Psoas muscle (tissue), 8 donors: Measurements from ENCODE around the gene CHST8. TPM values are rescaled to one million over a fixed set of nuclear protein-coding genes. Genes with fewer than 3 reads are reported as not detected.

ENCODE experiments used
- ATAC-seq, 4 donors: fragments of 200-7000 bp; cut with Tn5 transposase; one replicate each; pipeline ENCODE4 v1.9.1; 2020; ENCODE audit warnings: moderate library complexity in 3 of 4, mild to moderate bottlenecking in 2 of 4
- DNase-seq, 2 donors: peaks; one replicate each; pipeline ENCODE4 v3.0.0-alpha.2; 2020
- H3K27ac ChIP-seq: fragments of 200-600 bp; one replicate; pipeline ENCODE4 v1.8.0; 2022
- H3K27me3 ChIP-seq, 3 donors: fragments of 200-600 bp in 1 of 3; one replicate each; pipeline versions ENCODE4 v1.6.1 to v1.8.0; 2013 to 2022; ENCODE audit warnings: low read length in 2 of 3, mild to moderate bottlenecking in 2 of 3, moderate library complexity in 1 of 3; ENCODE audit not compliant: insufficient read depth in 3 of 3
- H3K36me3 ChIP-seq, 2 donors: fragments of 200-600 bp in 1 of 2; one replicate each; pipeline versions ENCODE4 v1.6.1 to v1.8.0; 2013 to 2022; ENCODE audit warnings: low read depth in 1 of 2, mild to moderate bottlenecking in 1 of 2, moderate library complexity in 1 of 2; ENCODE audit not compliant: insufficient read depth in 1 of 2
- H3K4me1 ChIP-seq: fragments of 200-600 bp; one replicate; pipeline ENCODE4 v1.8.0; 2022
- H3K4me3 ChIP-seq: fragments of 200-600 bp; one replicate; pipeline ENCODE4 v1.8.0; 2022; ENCODE audit warnings: mild to moderate bottlenecking
- H3K9me3 ChIP-seq: fragments of 200-600 bp; one replicate; pipeline ENCODE4 v1.8.0; 2022
- WGBS, 3 donors: extraction: QIAGEN DNeasy Blood & Tissue Kit; methylation state at CpG; one replicate each; pipeline versions ENCODE4 v1.1.6 to v1.1.7; 2013; 5-methylcytosine and 5-hydroxymethylcytosine counted together
- intact Hi-C, 2 donors: fragments of 100-400 bp; cut with DNase I; formaldehyde crosslinking; loops; one replicate each; pipeline versions ENCODE4 v1.11.0 to v1.14.2; 2022
- polyA plus RNA-seq, 3 donors: library from polyadenylated mRNA; stranded (reverse); fragments of 200-250 nt; gene quantifications; one replicate each; pipeline ENCODE4 v1.2.3, GENCODE V29; 2013
- total RNA-seq, 4 donors: library from RNA; stranded (reverse); fragmentation: NEBNext Ultra II Directional in 2 of 4; extraction: Animal tissue kit (Norgen Biotek cat#: 25700) in 2 of 4; gene quantifications; one replicate each; pipeline versions ENCODE4 v1.2.1 to v1.2.4, GENCODE V29; 2021 to 2023
- TF ChIP-seq, protein P1 (sequence below): fragments of 200-600 bp; IDR thresholded peaks from one replicate; pipeline ENCODE4 v1.8.0; 2022; ENCODE audit warnings: antibody characterized with exemption
- donor health status: healthy with polysubstance abuse.
- donor health status: DM: no; HTN: no; CAD: no; lungs with moderate emphysema.
- donor health status: Bipolar disorder and iron deficiency.
- donor health status: healthy.
- donor health status: DM: yes; HTN: yes; CAD: no.
- donor health status: DM: no; HTN: no; CAD: no.
- donor health status: DM: no; HTN: no; CAD: no.
- donor health status: DM: yes; HTN: yes; CAD: no.

CHST8 gene
- total and polyA plus RNA-seq, 7 donors, result 0.05 to 0.60 (median 0.23) TPM; not detected in 1

- no peak overlapping the region for H3K27ac ChIP-seq
- H3K4me1 ChIP-seq, result peaks cover 6% of the 10 kb centered on the region
- no peaks in the 10 kb centered on the region for H3K36me3 ChIP-seq
- ATAC-seq (no peak), DNase-seq (no peak)
- TF ChIP-seq, protein P1, sequence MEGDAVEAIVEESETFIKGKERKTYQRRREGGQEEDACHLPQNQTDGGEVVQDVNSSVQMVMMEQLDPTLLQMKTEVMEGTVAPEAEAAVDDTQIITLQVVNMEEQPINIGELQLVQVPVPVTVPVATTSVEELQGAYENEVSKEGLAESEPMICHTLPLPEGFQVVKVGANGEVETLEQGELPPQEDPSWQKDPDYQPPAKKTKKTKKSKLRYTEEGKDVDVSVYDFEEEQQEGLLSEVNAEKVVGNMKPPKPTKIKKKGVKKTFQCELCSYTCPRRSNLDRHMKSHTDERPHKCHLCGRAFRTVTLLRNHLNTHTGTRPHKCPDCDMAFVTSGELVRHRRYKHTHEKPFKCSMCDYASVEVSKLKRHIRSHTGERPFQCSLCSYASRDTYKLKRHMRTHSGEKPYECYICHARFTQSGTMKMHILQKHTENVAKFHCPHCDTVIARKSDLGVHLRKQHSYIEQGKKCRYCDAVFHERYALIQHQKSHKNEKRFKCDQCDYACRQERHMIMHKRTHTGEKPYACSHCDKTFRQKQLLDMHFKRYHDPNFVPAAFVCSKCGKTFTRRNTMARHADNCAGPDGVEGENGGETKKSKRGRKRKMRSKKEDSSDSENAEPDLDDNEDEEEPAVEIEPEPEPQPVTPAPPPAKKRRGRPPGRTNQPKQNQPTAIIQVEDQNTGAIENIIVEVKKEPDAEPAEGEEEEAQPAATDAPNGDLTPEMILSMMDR, result no peak
- H3K9me3 ChIP-seq, result no peaks in the 10 kb centered on the region
- H3K4me3 ChIP-seq, result peak overlapping the region; percentile 65
- peaks cover 0 to 86% (median 22%) of the 10 kb centered on the region in 3 donors for H3K27me3 ChIP-seq
- intact Hi-C loops, result no loop called here
- WGBS, 3 donors, result 11 to 21% (median 20%) methylated on average over 37 to 60 of the region's 60 CpGs
These were observed 528 bp upstream of the CHST8 start for GRCh38 chr19:33621065-33621785.

- Histone ChIP-seq H3K4me3 (peak overlapping the region; percentile 65), H3K9me3 (no peaks in the 10 kb centered on the region), H3K36me3 (no peaks in the 10 kb centered on the region), H3K27ac (no peak overlapping the region), H3K4me1 (peaks cover 6% of the 10 kb centered on the region), H3K27me3 (peaks cover 0 to 87% (median 21%) of the 10 kb centered on the region in 3 donors)
- intact Hi-C loops, result no loop called here
- ATAC-seq, result peak in 1 of 4 donors; percentile 32
- TF ChIP-seq, protein P1, result no peak
- WGBS, 3 donors, result 0 to 1% (median 1%) methylated on average over 20 to 35 of the region's 35 CpGs
- DNase-seq, result no peak
These were observed 704 bp downstream of the CHST8 start for GRCh38 chr19:33622505-33622808.

GRCh38 chr19:33622809-33623511, 1.2 kb downstream of the CHST8 start:
- peaks cover 6% of the 10 kb centered on the region for H3K4me1 ChIP-seq
- DNase-seq (no peak), ATAC-seq (no peak)
- peak overlapping the region; percentile 65 for H3K4me3 ChIP-seq
- WGBS, 3 donors, result 1 to 2% (median 2%) methylated on average over 44 to 64 of the region's 64 CpGs
- H3K36me3 ChIP-seq, result no peaks in the 10 kb centered on the region
- H3K9me3 ChIP-seq, result no peaks in the 10 kb centered on the region
- TF ChIP-seq, protein P1, result no peak
- peaks cover 0 to 86% (median 17%) of the 10 kb centered on the region in 3 donors for H3K27me3 ChIP-seq
- intact Hi-C loops, result no loop called here
- H3K27ac ChIP-seq, result no peak overlapping the region

DNA sequence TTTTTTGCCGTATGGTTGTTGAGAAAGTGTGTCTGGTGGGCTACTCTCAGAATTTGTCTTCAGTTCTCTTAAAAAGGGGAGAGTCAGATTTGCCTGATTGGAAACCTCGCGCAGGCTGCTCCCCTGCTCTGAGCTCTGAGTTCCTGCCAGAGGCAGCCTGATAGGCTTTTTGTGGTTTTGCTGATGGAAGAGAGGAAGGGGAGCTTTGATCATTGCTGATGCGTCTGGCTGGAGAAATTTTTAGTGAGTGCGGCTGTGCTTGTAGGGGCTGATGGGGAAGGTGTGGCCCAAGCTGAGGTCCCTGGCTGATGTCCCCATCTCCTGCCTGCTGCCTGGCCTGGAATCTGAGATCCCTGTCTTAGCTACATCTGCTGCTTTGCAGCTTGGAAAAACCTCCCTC, 2.8 kb downstream of the CHST8 start:
- intact Hi-C loops, result no loop called here
- no peak overlapping the region for H3K4me3 ChIP-seq
- no peaks in the 10 kb centered on the region for H3K9me3 ChIP-seq
- WGBS, 3 donors, result 46 to 57% (median 53%) methylated on average over 5 of the region's 5 CpGs
- H3K27me3 ChIP-seq, result peaks cover 0 to 89% (median 19%) of the 10 kb centered on the region in 3 donors
- no peak for DNase-seq
- peaks cover 6% of the 10 kb centered on the region for H3K4me1 ChIP-seq
- no peaks in the 10 kb centered on the region for H3K36me3 ChIP-seq
- no peak overlapping the region for H3K27ac ChIP-seq
- no peak for ATAC-seq
- TF ChIP-seq, protein P1, result no peak
